ENCODE results near the gene FBXO44.

FBXO44 gene

DNA sequence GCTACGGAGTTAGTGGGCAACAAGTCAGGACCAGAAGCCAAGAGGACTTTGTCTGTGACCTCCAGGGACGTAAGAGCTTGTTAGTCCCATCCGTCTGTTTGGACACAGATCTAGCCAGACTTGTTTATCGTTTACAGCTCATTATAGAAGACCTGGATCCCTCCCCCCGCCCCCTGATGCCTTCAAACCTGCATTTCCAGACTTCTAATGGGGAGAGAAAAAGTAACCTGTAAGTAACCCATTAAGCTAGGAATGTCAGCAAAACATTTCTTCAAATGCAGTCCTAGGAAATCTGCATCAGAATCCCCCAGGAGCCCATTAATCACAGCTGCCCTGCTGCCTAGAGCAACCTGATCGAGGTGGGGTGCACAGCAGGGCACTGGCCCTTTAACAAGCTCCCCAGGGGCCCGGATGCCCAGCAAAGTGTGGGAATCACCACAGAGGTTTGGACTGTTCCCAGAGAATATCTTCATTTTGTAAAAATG, 27.7 kb downstream of the FBXO44 start:
- Histone ChIP-seq H3K9me3 (ENCODE audit: control insufficient read depth, insufficient read depth, low read length) (no peaks in the 10 kb centered on the region), H3K4me3 (ENCODE audit: low read depth, low read length) (peak overlapping the region; percentile 84), H3K27me3 (ENCODE audit: control insufficient read depth, insufficient read depth, low read length) (no peaks in the 10 kb centered on the region), H3K36me3 (ENCODE audit: control insufficient read depth, insufficient read depth, low read length) (peaks cover 16% of the 10 kb centered on the region), H3K4me1 (ENCODE audit: control insufficient read depth, insufficient read depth, low read length) (peaks cover 29% of the 10 kb centered on the region), H3K9ac (ENCODE audit: low read depth, low read length) (peak overlapping the region; percentile 56)

DNA sequence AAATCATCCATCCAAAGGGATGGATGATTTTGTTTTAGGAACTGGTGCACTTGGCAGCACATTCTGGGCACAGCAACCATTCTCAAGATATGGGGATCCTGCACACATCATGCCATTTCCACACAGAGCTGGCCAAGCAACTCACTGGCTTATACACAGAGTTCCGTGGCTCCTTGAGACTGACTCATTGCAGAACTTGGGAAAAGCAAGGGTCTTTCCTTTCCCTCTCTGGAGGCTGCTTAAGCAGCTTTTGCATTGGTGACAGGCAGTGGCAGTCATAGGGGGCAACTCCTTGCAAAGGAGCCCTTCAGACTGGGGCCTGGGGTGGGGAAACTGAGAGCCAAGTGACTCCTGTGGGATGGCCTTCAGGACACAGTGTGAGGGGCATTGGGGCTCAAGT, 28.1 kb downstream of the FBXO44 start:
- no peaks in the 10 kb centered on the region for H3K27me3 ChIP-seq (ENCODE audit: control insufficient read depth, insufficient read depth, low read length)

DNA sequence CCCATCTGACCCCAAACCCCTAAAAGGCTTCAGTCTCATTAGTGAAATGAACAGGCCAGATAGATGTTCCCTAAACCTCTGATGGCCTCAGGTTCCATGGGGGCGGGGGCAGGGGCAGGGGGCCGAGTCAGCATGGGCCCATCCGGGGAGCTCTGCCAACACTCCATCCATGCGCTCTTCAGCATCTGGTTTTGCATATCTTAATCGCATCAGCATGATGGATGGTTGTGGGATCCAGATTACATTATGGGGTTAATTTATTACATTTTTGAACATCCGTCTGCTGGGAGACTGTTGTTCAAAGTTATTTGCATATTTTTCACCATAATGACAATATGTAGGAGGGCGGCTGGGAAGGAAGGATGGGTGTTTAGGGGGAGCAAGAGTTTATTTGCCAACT, 29.4 kb downstream of the FBXO44 start:
- H3K4me3 ChIP-seq (ENCODE audit: low read depth, low read length) = no peak overlapping the region
- no peaks in the 10 kb centered on the region for H3K9me3 ChIP-seq (ENCODE audit: control insufficient read depth, insufficient read depth, low read length)
- H3K36me3 ChIP-seq (ENCODE audit: control insufficient read depth, insufficient read depth, low read length) = peaks cover 4% of the 10 kb centered on the region
- H3K9ac ChIP-seq (ENCODE audit: low read depth, low read length) = no peak overlapping the region
- H3K4me1 ChIP-seq (ENCODE audit: control insufficient read depth, insufficient read depth, low read length) = peaks cover 39% of the 10 kb centered on the region
- no peaks in the 10 kb centered on the region for H3K27me3 ChIP-seq (ENCODE audit: control insufficient read depth, insufficient read depth, low read length)

More for the DNA sequence above, 28.1 kb downstream of the FBXO44 start:
- H3K9me3 ChIP-seq (ENCODE audit: control insufficient read depth, insufficient read depth, low read length) = no peaks in the 10 kb centered on the region
- H3K36me3 ChIP-seq (ENCODE audit: control insufficient read depth, insufficient read depth, low read length) = peaks cover 11% of the 10 kb centered on the region
- no peak overlapping the region for H3K9ac ChIP-seq (ENCODE audit: low read depth, low read length)
- H3K4me3 ChIP-seq (ENCODE audit: low read depth, low read length) = peak overlapping the region; percentile 9
- peaks cover 31% of the 10 kb centered on the region for H3K4me1 ChIP-seq (ENCODE audit: control insufficient read depth, insufficient read depth, low read length)

DNA sequence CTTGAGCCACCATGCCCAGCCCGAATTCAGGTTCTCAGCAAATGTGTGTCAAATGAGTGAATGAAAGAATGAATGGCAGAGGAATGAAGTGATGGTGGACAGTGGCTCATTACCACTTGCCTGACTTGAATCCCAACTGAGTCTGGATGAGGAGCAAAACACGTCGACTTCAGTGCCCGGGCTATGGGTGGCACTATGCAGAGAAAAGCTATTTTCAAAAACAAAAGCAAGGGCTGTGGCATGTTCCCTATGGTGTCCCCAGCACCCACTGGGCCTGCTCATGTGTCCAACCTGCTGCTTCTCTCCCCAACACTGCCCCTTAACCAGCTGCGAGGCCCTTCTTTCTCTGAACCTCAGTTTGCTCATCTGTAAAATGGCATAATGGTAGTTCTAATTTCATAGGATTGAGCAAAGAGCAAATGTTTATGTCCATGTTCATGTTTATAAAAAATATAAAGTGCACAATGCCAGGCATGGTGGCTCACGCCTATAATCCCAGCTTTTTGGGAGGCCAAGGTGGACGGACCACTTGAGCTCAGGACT, 30.6 kb downstream of the FBXO44 start:
- no peaks in the 10 kb centered on the region for H3K9me3 ChIP-seq (ENCODE audit: control insufficient read depth, insufficient read depth, low read length)
- no peaks in the 10 kb centered on the region for H3K36me3 ChIP-seq (ENCODE audit: control insufficient read depth, insufficient read depth, low read length)
- H3K9ac ChIP-seq (ENCODE audit: low read depth, low read length) = no peak overlapping the region
- no peaks in the 10 kb centered on the region for H3K27me3 ChIP-seq (ENCODE audit: control insufficient read depth, insufficient read depth, low read length)
- H3K4me1 ChIP-seq (ENCODE audit: control insufficient read depth, insufficient read depth, low read length) = peaks cover 43% of the 10 kb centered on the region
- no peak overlapping the region for H3K4me3 ChIP-seq (ENCODE audit: low read depth, low read length)

DNA sequence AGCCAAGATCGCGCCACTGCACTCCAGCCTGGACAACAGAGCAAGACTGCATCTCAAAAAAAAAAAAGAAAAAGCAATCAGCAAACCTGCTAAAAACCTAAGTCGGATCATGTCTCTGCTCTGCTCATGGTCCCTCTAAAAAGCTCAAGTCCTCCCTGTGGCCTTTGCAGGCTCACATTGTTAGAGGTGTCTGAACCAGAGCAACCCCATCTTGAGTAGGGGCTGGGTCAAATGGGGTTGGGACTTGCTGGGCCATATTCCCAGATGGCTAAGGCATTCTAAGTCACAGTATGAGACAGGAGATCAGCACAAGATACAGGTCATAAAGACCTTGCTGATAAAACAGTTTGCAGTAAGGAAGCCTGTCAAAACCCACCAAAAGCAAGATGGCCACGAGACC, 33.8 kb downstream of the FBXO44 start:
- no peak overlapping the region for H3K4me3 ChIP-seq (ENCODE audit: low read depth, low read length)
- peaks cover 29% of the 10 kb centered on the region for H3K4me1 ChIP-seq (ENCODE audit: control insufficient read depth, insufficient read depth, low read length)
- no peaks in the 10 kb centered on the region for H3K9me3 ChIP-seq (ENCODE audit: control insufficient read depth, insufficient read depth, low read length)
- H3K36me3 ChIP-seq (ENCODE audit: control insufficient read depth, insufficient read depth, low read length) = no peaks in the 10 kb centered on the region
- no peak overlapping the region for H3K9ac ChIP-seq (ENCODE audit: low read depth, low read length)
- H3K27me3 ChIP-seq (ENCODE audit: control insufficient read depth, insufficient read depth, low read length) = no peaks in the 10 kb centered on the region

DNA sequence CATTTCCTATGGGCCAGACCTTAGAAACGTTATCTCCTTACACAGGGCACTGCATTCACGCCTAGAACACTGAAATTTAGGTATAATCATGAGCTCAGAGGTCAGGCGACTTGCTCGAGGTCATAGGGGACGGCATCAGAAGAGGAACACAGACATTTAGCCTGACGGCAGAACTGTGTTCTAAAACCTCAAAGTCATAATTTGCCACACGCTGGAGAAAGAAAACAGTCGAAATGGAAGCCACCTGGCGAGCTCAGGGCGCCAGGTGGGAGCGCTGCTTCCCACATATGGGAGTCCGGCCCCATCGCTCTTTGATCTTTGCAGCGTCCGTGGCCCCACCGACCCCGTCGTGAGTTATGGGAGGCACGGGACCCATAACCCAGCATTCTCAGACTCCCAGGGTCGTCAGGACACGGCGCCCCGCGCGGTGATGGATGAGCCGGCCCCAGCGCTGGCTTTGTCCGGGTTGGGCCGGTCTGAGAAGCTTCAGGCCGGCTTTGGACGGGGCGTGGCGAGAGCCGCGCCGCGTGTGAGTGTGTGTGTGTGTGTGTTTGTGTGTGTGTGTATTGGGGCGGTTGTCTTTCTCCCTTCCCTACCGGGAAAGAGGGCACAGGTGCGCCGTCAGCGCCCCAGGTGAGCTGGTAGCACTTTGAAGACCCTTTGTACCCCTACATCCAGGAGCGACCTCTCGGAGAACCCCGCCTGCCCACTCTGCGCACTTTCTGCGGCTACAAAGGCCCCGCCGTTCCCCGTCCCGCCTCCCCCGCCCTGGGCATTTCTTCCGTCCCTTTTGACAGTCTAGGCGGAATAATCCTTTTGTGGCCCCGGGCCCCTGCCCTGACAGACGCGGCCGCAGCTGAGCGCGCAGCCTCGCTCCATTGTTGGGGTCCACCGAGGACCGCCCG, 36.0 kb downstream of the FBXO44 start:
- no peaks in the 10 kb centered on the region for H3K9me3 ChIP-seq (ENCODE audit: control insufficient read depth, insufficient read depth, low read length)
- no peaks in the 10 kb centered on the region for H3K27me3 ChIP-seq (ENCODE audit: control insufficient read depth, insufficient read depth, low read length)
- peak overlapping the region; percentile 82 for H3K4me3 ChIP-seq (ENCODE audit: low read depth, low read length)
- peak overlapping the region; percentile 94 for H3K9ac ChIP-seq (ENCODE audit: low read depth, low read length)
- H3K4me1 ChIP-seq (ENCODE audit: control insufficient read depth, insufficient read depth, low read length) = peaks cover 27% of the 10 kb centered on the region
- H3K36me3 ChIP-seq (ENCODE audit: control insufficient read depth, insufficient read depth, low read length) = no peaks in the 10 kb centered on the region

DNA sequence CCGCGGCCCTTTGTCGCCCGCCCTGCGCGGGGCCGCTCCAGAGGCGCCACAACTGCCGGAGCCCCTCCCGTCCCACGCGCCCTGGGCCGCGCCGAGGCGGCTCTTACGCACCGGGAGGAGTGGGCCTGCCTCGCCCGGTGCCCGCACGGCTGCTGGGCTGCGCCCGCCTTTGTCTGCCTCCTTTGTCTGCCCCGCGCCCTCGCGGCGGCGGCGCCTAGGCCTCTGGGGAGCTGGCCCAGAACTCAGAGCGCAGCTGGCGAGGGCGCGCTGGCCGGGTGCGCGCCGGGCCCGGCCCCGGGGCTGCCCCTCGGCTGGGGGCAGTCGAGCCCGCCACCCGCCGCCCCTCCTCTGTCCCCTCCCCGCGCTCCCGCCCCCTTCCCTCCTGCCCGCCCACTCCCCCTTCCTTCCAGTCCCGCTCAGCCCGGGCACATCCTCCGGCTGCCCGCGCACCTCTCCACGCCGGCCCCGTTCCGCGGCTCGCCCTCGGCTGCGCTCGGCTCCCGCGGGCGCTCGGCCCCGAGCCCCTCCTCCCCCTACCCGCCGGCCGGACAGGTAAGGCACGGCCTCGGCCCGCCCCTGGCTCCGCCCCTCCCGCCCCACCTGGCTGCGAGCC, 36.7 kb downstream of the FBXO44 start, which contains the start of gene DRAXIN:
Gene DRAXIN (plus strand): TSS at position 409 of the 613 bp plus-strand sequence. CDS start 14,549 bp downstream, outside the sequence.
- no peaks in the 10 kb centered on the region for H3K36me3 ChIP-seq (ENCODE audit: control insufficient read depth, insufficient read depth, low read length)
- peak within 1 kb of the TSS; percentile 94 for H3K9ac ChIP-seq (ENCODE audit: low read depth, low read length)
- peak within 1 kb of the TSS; percentile 83 for H3K4me3 ChIP-seq (ENCODE audit: low read depth, low read length)
- H3K27me3 ChIP-seq (ENCODE audit: control insufficient read depth, insufficient read depth, low read length) = no peaks in the 10 kb centered on the region
- H3K4me1 ChIP-seq (ENCODE audit: control insufficient read depth, insufficient read depth, low read length) = peaks cover 23% of the 10 kb centered on the region
- no peaks in the 10 kb centered on the region for H3K9me3 ChIP-seq (ENCODE audit: control insufficient read depth, insufficient read depth, low read length)

DNA sequence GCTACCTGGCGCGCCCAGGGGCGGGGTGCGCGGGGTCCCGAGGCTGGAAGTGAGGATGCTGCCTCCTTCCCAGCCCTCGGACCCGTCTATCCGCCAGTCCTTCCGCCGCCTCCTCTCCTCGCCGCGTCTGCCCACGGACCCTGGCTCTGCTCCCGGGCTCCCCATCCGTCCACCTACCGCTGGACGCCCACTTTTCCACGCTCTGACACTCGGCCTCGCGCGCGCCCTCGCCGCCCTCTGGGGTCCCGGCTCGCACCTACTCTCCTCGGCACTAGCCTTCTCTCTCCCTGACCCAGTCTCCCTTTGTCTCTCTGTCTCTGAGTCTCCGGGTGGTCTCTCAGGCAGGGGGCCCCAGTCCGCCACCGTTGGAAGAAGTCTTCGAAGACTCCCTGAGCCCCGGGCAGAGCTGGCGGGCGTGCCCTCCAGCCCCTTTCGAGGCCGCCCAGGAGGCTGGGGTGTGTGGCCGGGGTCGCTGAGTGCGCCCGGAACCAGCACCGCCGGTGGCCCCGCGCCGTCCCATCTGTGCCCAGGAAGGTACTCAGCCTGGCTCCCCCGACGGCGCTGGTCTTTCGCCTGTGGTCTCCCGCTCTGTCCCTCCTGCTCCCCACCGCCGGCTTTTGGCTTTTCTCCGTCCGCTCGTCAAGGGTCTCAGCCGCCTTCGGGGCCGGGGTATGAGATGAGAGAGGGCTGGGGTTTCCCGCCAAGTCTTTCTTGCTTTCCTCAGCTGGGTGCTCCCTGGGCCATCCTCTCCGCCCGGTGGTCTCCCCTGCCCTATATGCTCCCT, 37.4 kb downstream of the FBXO44 start:
- Histone ChIP-seq H3K36me3 (ENCODE audit: control insufficient read depth, insufficient read depth, low read length) (no peaks in the 10 kb centered on the region), H3K9ac (ENCODE audit: low read depth, low read length) (peak overlapping the region; percentile 79), H3K4me3 (ENCODE audit: low read depth, low read length) (peak overlapping the region; percentile 83), H3K4me1 (ENCODE audit: control insufficient read depth, insufficient read depth, low read length) (peaks cover 23% of the 10 kb centered on the region), H3K27me3 (ENCODE audit: control insufficient read depth, insufficient read depth, low read length) (no peaks in the 10 kb centered on the region), H3K9me3 (ENCODE audit: control insufficient read depth, insufficient read depth, low read length) (no peaks in the 10 kb centered on the region)

DNA sequence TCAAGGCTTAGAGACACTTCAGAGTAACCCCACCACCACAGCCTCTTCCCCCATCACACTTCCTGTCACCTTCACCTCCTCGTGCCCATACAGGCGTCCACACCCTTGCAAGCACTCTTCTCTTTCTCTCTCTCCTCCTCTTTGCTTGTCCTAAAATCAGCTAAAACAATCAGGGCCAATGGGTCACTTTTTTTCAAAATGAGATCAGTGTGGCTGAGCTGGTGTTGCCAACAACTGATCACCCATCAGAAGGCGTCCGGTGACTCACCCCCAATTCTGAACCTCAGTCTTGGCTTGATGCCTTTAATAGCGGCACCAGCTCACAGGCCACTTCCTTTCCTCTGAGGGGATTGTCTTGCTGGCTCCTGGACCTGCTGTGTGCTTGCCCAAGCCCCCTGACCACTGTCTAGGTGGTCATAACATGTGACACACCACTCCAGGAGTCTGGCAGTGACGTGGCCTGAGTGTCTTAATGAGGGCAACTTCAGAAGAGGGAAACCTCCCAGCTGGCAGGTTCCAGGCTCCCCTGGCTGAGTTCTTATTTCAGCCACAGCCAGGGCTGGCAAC, 38.4 kb downstream of the FBXO44 start:
- no peaks in the 10 kb centered on the region for H3K9me3 ChIP-seq (ENCODE audit: control insufficient read depth, insufficient read depth, low read length)
- no peaks in the 10 kb centered on the region for H3K36me3 ChIP-seq (ENCODE audit: control insufficient read depth, insufficient read depth, low read length)
- peak overlapping the region; percentile 83 for H3K4me3 ChIP-seq (ENCODE audit: low read depth, low read length)
- no peak overlapping the region for H3K9ac ChIP-seq (ENCODE audit: low read depth, low read length)
- no peaks in the 10 kb centered on the region for H3K27me3 ChIP-seq (ENCODE audit: control insufficient read depth, insufficient read depth, low read length)
- peaks cover 19% of the 10 kb centered on the region for H3K4me1 ChIP-seq (ENCODE audit: control insufficient read depth, insufficient read depth, low read length)

DNA sequence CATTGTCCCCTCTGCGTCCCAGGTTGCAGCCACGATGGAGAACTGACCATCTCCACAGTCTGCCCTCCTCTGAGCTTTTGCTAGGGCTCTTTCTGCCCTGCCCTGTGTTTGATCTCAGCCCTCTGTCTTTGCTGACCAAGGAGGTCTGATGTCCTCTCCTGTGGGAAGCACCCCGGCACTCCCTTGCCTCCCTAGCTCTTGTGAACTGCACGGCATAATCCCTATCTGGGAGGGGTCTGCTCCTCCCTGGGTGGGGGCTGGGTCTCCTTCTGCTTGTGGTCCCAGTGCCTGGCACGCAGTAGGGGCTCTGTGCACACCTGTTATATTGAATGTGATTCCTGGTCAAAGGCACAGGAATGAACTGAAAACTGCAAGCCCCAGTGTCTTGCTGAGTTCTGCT, 39.2 kb downstream of the FBXO44 start:
- H3K27me3 ChIP-seq (ENCODE audit: control insufficient read depth, insufficient read depth, low read length) = no peaks in the 10 kb centered on the region
- no peaks in the 10 kb centered on the region for H3K36me3 ChIP-seq (ENCODE audit: control insufficient read depth, insufficient read depth, low read length)
- no peaks in the 10 kb centered on the region for H3K9me3 ChIP-seq (ENCODE audit: control insufficient read depth, insufficient read depth, low read length)
- no peak overlapping the region for H3K9ac ChIP-seq (ENCODE audit: low read depth, low read length)
- peaks cover 14% of the 10 kb centered on the region for H3K4me1 ChIP-seq (ENCODE audit: control insufficient read depth, insufficient read depth, low read length)
- H3K4me3 ChIP-seq (ENCODE audit: low read depth, low read length) = peak overlapping the region; percentile 27

DNA sequence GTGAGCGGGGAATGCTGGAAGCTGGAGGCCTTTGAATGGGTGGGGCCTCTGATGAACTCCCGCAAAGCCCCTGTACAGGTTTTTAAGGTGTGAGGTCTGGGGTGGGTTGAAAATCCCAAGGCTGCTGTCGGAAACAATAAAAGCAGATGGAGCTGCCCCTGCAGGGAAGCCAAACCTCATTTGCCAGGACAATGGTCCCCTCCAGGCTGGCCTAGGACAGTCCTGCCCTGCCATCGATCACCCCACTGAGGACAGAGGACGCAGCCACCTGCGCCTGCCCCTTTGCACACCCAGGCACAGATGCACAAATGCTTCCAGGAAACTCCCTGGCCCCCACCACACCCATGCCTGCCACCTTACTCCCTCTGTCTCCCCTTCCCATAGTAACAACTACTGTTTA, 41.2 kb downstream of the FBXO44 start:
- Histone ChIP-seq H3K27me3 (ENCODE audit: control insufficient read depth, insufficient read depth, low read length) (no peaks in the 10 kb centered on the region), H3K4me1 (ENCODE audit: control insufficient read depth, insufficient read depth, low read length) (peaks cover 9% of the 10 kb centered on the region), H3K4me3 (ENCODE audit: low read depth, low read length) (no peak overlapping the region)

More for the DNA sequence above, 41.2 kb downstream of the FBXO44 start:
- H3K9me3 ChIP-seq (ENCODE audit: control insufficient read depth, insufficient read depth, low read length) = no peaks in the 10 kb centered on the region
- no peak overlapping the region for H3K9ac ChIP-seq (ENCODE audit: low read depth, low read length)
- no peaks in the 10 kb centered on the region for H3K36me3 ChIP-seq (ENCODE audit: control insufficient read depth, insufficient read depth, low read length)
